Tibial nerve (tissue), 3 donors: Measurements from ENCODE around the gene IL34.

Experiments
- CTCF ChIP-seq, 5 experiments: fragments of 200-600 bp in 3 of 5; fragments of 450-650 bp in 2 of 5; sonication (generic) in 3 of 5; IDR thresholded peaks; one replicate each; pipeline ENCODE4 v1.5.1; 2016 to 2019; ENCODE audit warnings: antibody characterized with exemption in 5 of 5, mild to moderate bottlenecking in 3 of 5, moderate library complexity in 2 of 5
- POLR2A ChIP-seq, 2 donors: fragments of 450-650 bp; IDR thresholded peaks; one replicate each; pipeline ENCODE4 v1.6.1; 2017; ENCODE audit warnings: antibody characterized with exemption in 2 of 2, mild to moderate bottlenecking in 2 of 2, moderate library complexity in 2 of 2

- TF ChIP-seq CTCF (IDR thresholded peaks at IDR 0.05) (no peak), POLR2A (IDR thresholded peaks at IDR 0.05) (no peak)
These were observed 41.4 kb downstream of the IL34 start for GRCh38 chr16:70687671-70688245.
